Daoy (cell line): ENCODE measurements around the gene FAM83C. TPM values are rescaled to one million over a fixed set of nuclear protein-coding genes. Genes with fewer than 3 reads are reported as not detected.

Source experiments
- DNase-seq: peaks from one replicate; pipeline ENCODE4 v3.0.0-alpha.2; 2015; ENCODE audit warnings: low read depth
- total RNA-seq: library from RNA; depleted of rRNA; stranded (reverse); fragments of >200 nt; shearing (Covaris generic); gene quantifications from 2 replicates; pipeline ENCODE4 v1.2.3, GENCODE V29; 2014; rRNA removed

FAM83C gene
- total RNA-seq, 1 experiment from 2014 or later: not detected

GRCh38 chr20:35237486-35237885 is 54.7 kb downstream of the FAM83C start:
- no peak for DNase-seq

GRCh38 chr20:35235881-35236280 is 56.3 kb downstream of the FAM83C start:
- no peak for DNase-seq

Other genes with a start within 250 kb of the FAM83C start
- 20.2 and 25.7 TPM in 2 replicates for gene TRPC4AP, start 199.6 kb downstream of the FAM83C start, total RNA-seq
- 22.7 and 25.9 TPM in 2 replicates for gene EDEM2, start 145.1 kb downstream of the FAM83C start, total RNA-seq
- 20.9 and 21.8 TPM in 2 replicates for gene PROCR, start 120.4 kb downstream of the FAM83C start, total RNA-seq
- gene MMP24, start 65.7 kb downstream of the FAM83C start, total RNA-seq: 0.54 and 0.86 TPM in 2 replicates
- gene MMP24OS, start 14.3 kb downstream of the FAM83C start, total RNA-seq: 1.1 and 2.2 TPM in 2 replicates
- 316 and 384 TPM in 2 replicates for gene EIF6, start 7.7 kb downstream of the FAM83C start, total RNA-seq
- 55.2 and 55.3 TPM in 2 replicates for gene UQCC1, start 119.5 kb upstream of the FAM83C start, total RNA-seq
- 5.2 and 12.1 TPM in 2 replicates for gene GDF5, start 145.8 kb upstream of the FAM83C start, total RNA-seq
- 18.4 and 19.9 TPM in 2 replicates for gene CEP250, start 163.2 kb upstream of the FAM83C start, total RNA-seq
- not detected in 2 replicates for gene C20orf173, start 237.2 kb upstream of the FAM83C start, total RNA-seq
- gene ERGIC3, start 249.7 kb upstream of the FAM83C start, total RNA-seq: 172 and 178 TPM in 2 replicates